ENCODE measurements around the gene MBD1. TPM values are rescaled to one million over a fixed set of nuclear protein-coding genes. Genes with fewer than 3 reads are reported as not detected.

Gene MBD1
- polyA plus RNA-seq, 1 of the 3 experiments (the other 2 are of a cell fraction): 72.3 TPM

DNA sequence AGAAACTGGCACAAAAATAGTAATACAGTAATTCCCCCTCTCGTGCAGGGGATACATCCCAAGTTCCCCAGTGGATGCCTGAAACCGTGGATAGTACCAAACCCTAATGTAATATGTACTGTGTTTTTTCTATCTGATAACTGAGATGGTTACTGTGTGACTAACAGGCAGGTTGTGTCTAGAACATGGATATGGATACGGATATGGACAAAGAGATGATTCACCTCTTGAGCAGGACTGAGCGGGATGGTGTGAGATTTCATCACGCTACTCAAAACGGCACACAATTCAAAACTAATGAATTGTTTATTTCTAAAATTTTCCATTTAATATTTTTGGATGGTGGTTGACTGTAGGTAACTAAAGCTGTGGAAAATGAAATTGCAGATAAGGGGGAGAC is 3.4 kb downstream of the MBD1 start:
- H3K9me2 ChIP-seq: no peaks in the 10 kb centered on the region
- H2AFZ ChIP-seq (ENCODE audit: low read depth): no peak overlapping the region
- ChIA-PET CTCF (interaction anchor here (1.5 kb wide), 1 partner anchor 79 kb away, joined by 6 read pairs; no protein-coding TSS in a partner anchor), POLR2A (interaction anchor here (1.8 kb wide), 1 partner anchor 12 kb away, joined by 3 read pairs; the partner anchor contains the start of gene CFAP53)
- H3K9ac ChIP-seq: no peak overlapping the region
- H3K4me1 ChIP-seq (ENCODE audit: control insufficient read depth in 1 of 2, insufficient read depth in 2 of 2, low read depth in 1 of 2, low read length in 1 of 2): peaks cover 14 to 22% of the 10 kb centered on the region in 2 experiments; a peak in 3 of 4 replicates
- H3K4me3 ChIP-seq (ENCODE audit: low read depth in 2 of 2, low read length in 1 of 2): no peak overlapping the region
- no peak overlapping the region for H3K4me2 ChIP-seq
- H3K9me3 ChIP-seq: no peaks in the 10 kb centered on the region
- DNase-seq: no peak
- H3K36me3 ChIP-seq (replicated peaks in 1 of 2; ENCODE audit: control insufficient read depth in 1 of 2, insufficient read depth in 2 of 2, low read length in 1 of 2): peaks cover 48 to 78% of the 10 kb centered on the region in 2 experiments
- H3F3A ChIP-seq (replicated peaks; ENCODE audit: insufficient read depth): peaks cover 4% of the 10 kb centered on the region
- no peak overlapping the region for H3K27ac ChIP-seq (ENCODE audit: low read depth in 2 of 2, low read length in 1 of 2)
- H3K79me2 ChIP-seq (ENCODE audit: insufficient read depth): peaks cover 40% of the 10 kb centered on the region
- H3K27me3 ChIP-seq (ENCODE audit: insufficient read depth): no peaks in the 10 kb centered on the region
- TF ChIP-seq MXI1 (IDR thresholded peaks at IDR 0.05; ENCODE audit: low read depth, low read length): no peak
- no peak for TF ChIP-seq RAD21 (IDR thresholded peaks at IDR 0.05; ENCODE audit: low read length)
- TF ChIP-seq RCOR1 (IDR thresholded peaks at IDR 0.05; ENCODE audit: low read length): no peak
- peak; percentile 29; the same call in 1 of the 2 replicates for TF ChIP-seq FOSL2 (IDR thresholded peaks at IDR 0.05; ENCODE audit: borderline replicate concordance, low read depth)
- TF ChIP-seq PBX3 (IDR thresholded peaks at IDR 0.05): no peak
- TF ChIP-seq MEF2A (IDR thresholded peaks at IDR 0.05; ENCODE audit: borderline replicate concordance, low read depth): no peak
- H4K20me1 ChIP-seq (ENCODE audit: insufficient read depth): 0 out of 2 replicates have a peak, but pooled peaks cover 6% of the 10 kb centered on the region
- 75% methylated on average over 6 of the region's 6 CpGs for WGBS (ENCODE audit: low lambda C conversion rate)

DNA sequence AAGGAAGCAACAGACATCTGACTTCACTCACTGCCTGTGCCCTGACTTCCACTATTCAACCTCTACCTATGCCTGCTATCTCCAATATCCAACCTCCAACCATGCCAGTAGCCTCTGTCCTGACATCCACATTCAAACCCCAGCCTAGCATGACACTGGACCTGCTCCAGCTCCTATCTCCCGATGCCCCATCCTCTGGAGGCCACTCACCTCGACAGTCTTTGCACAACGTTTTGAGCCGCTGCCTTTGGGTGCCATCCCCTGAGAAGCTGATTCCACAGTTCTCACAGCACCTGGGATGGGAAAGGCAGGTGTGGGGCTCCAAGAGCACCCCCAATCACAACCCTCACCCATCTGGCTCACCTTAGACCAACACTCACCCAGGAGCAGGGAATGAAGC is 4.9 kb downstream of the MBD1 start:
- no peak for DNase-seq
- Histone ChIP-seq H3F3A (replicated peaks; ENCODE audit: insufficient read depth) (peaks cover 4% of the 10 kb centered on the region), H2AFZ (ENCODE audit: low read depth) (no peak overlapping the region), H3K27me3 (ENCODE audit: insufficient read depth) (no peaks in the 10 kb centered on the region), H3K4me2 (no peak overlapping the region), H4K20me1 (ENCODE audit: insufficient read depth) (0 out of 2 replicates have a peak, but pooled peaks cover 6% of the 10 kb centered on the region), H3K36me3 (replicated peaks in 1 of 2; ENCODE audit: control insufficient read depth in 1 of 2, insufficient read depth in 2 of 2, low read length in 1 of 2) (peaks cover 54 to 84% of the 10 kb centered on the region in 2 experiments), H3K4me3 (ENCODE audit: low read depth in 2 of 2, low read length in 1 of 2) (no peak overlapping the region), H3K4me1 (ENCODE audit: control insufficient read depth in 1 of 2, insufficient read depth in 2 of 2, low read depth in 1 of 2, low read length in 1 of 2) (peaks cover 13 to 14% of the 10 kb centered on the region in 2 experiments; a peak in 3 of 4 replicates), H3K27ac (ENCODE audit: low read depth in 2 of 2, low read length in 1 of 2) (no peak overlapping the region), H3K79me2 (ENCODE audit: insufficient read depth) (peaks cover 40% of the 10 kb centered on the region), H3K9ac (no peak overlapping the region), H3K9me2 (no peaks in the 10 kb centered on the region), H3K9me3 (no peaks in the 10 kb centered on the region)
- CTCF ChIA-PET: no interaction called here
- TF ChIP-seq MXI1 (IDR thresholded peaks at IDR 0.05; ENCODE audit: low read depth, low read length) (no peak), CTCF (IDR thresholded peaks at IDR 0.05) (no peak), JUND (IDR thresholded peaks at IDR 0.05) (no peak), CHD2 (IDR thresholded peaks at IDR 0.05; ENCODE audit: low read length, partially characterized antibody) (no peak), GABPA (IDR thresholded peaks at IDR 0.05; ENCODE audit: low read depth) (no peak), EZH2phosphoT487 (IDR thresholded peaks at IDR 0.05; ENCODE audit: borderline replicate concordance, low read depth) (no peak), SMC3 (IDR thresholded peaks at IDR 0.05; ENCODE audit: low read depth, low read length) (no peak), RAD21 (IDR thresholded peaks at IDR 0.05; ENCODE audit: low read length) (no peak), NFIC (IDR thresholded peaks at IDR 0.05; ENCODE audit: borderline replicate concordance) (no peak), PBX3 (IDR thresholded peaks at IDR 0.05) (no peak), FOXJ3 (CRISPR knock-in tag; IDR thresholded peaks at IDR 0.05) (no peak)
- WGBS (ENCODE audit: low lambda C conversion rate): 79% methylated on average over 4 of the region's 4 CpGs
- POLR2A ChIA-PET: no interaction called here

All from SK-N-SH (cell line).